ENCODE data around the gene TMOD1.

DNA sequence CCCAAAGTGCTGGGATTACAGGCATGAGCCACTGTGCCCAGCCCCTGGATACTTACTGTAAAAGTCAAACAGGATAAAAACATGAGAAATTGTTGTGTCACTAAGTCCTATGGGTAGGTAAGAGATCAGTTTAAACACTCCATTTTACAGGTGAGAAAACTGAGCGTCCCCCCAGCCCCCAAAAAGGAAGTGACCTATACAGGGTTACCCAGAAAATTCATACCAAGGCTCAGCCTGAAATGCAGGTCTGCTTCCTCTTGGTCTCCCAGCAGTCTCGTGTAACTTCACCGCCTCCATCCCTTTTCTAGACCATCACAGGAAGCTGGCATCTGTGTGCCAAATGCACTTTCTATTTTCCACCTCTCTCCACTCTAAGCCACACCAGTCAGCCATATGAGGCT, 57.2 kb downstream of the TMOD1 start:
- TF ChIP-seq, protein P1, sequence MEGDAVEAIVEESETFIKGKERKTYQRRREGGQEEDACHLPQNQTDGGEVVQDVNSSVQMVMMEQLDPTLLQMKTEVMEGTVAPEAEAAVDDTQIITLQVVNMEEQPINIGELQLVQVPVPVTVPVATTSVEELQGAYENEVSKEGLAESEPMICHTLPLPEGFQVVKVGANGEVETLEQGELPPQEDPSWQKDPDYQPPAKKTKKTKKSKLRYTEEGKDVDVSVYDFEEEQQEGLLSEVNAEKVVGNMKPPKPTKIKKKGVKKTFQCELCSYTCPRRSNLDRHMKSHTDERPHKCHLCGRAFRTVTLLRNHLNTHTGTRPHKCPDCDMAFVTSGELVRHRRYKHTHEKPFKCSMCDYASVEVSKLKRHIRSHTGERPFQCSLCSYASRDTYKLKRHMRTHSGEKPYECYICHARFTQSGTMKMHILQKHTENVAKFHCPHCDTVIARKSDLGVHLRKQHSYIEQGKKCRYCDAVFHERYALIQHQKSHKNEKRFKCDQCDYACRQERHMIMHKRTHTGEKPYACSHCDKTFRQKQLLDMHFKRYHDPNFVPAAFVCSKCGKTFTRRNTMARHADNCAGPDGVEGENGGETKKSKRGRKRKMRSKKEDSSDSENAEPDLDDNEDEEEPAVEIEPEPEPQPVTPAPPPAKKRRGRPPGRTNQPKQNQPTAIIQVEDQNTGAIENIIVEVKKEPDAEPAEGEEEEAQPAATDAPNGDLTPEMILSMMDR (IDR thresholded peaks at IDR 0.05; ENCODE audit: low read depth, low read length, missing input control) = no peak
- TF ChIP-seq, protein P2, sequence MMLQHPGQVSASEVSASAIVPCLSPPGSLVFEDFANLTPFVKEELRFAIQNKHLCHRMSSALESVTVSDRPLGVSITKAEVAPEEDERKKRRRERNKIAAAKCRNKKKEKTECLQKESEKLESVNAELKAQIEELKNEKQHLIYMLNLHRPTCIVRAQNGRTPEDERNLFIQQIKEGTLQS (IDR thresholded peaks at IDR 0.05) = no peak
- TF ChIP-seq YY1 (IDR thresholded peaks at IDR 0.05) = no peak
- TF ChIP-seq, protein P3, sequence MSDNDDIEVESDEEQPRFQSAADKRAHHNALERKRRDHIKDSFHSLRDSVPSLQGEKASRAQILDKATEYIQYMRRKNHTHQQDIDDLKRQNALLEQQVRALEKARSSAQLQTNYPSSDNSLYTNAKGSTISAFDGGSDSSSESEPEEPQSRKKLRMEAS (IDR thresholded peaks at IDR 0.05) = no peak
- no peak for TF ChIP-seq SP1 (IDR thresholded peaks at IDR 0.05)
- TF ChIP-seq, protein P4, sequence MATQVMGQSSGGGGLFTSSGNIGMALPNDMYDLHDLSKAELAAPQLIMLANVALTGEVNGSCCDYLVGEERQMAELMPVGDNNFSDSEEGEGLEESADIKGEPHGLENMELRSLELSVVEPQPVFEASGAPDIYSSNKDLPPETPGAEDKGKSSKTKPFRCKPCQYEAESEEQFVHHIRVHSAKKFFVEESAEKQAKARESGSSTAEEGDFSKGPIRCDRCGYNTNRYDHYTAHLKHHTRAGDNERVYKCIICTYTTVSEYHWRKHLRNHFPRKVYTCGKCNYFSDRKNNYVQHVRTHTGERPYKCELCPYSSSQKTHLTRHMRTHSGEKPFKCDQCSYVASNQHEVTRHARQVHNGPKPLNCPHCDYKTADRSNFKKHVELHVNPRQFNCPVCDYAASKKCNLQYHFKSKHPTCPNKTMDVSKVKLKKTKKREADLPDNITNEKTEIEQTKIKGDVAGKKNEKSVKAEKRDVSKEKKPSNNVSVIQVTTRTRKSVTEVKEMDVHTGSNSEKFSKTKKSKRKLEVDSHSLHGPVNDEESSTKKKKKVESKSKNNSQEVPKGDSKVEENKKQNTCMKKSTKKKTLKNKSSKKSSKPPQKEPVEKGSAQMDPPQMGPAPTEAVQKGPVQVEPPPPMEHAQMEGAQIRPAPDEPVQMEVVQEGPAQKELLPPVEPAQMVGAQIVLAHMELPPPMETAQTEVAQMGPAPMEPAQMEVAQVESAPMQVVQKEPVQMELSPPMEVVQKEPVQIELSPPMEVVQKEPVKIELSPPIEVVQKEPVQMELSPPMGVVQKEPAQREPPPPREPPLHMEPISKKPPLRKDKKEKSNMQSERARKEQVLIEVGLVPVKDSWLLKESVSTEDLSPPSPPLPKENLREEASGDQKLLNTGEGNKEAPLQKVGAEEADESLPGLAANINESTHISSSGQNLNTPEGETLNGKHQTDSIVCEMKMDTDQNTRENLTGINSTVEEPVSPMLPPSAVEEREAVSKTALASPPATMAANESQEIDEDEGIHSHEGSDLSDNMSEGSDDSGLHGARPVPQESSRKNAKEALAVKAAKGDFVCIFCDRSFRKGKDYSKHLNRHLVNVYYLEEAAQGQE (IDR thresholded peaks at IDR 0.05) = no peak
